HCT116 (cell line): ENCODE data around the gene IFIT3. TPM values are rescaled to one million over a fixed set of nuclear protein-coding genes. Genes with fewer than 3 reads are reported as not detected.

Source experiments
- ATAC-seq: fragments of 200-7000 bp; cut with Tn5 transposase; 2 replicates; pipeline ENCODE4 v1.9.1; 2020; ENCODE audit warnings: mild to moderate bottlenecking, moderate library complexity
- BruUV-seq: library from RNA; stranded (reverse); fragments of 400-500 nt; replicated peaks from 2 replicates; lab custom pipeline; 2021; lab: Mats Ljungman, UMichigan
- CTCF ChIA-PET: fragments of 300-600 bp; sonication (Branson Sonifier 250); formaldehyde crosslinking; loops from one replicate; lab custom pipeline; 2021; ENCODE audit warnings: antibody characterized with exemption; lab: Charles Lee
- POLR2A ChIA-PET: fragments of 300-600, 350-600 bp; sonication (Branson Sonifier 250); formaldehyde crosslinking; loops from one replicate; lab custom pipeline; 2021; ENCODE audit warnings: antibody characterized with exemption; lab: Charles Lee
- RAD21 ChIA-PET, 2 experiments: fragments of 300-600 bp; sonication (Branson Sonifier 250); formaldehyde crosslinking; loops; one replicate each; lab custom pipeline; 2023; ENCODE audit warnings: low total read pairs in 2 of 2; ENCODE audit not compliant: uncharacterized antibody in 2 of 2, unreplicated experiment in 2 of 2, low non-redundant PET in 1 of 2; lab: Charles Lee
- DNase-seq: peaks from one replicate; pipeline ENCODE4 v3.0.0-alpha.2; 2010; ENCODE audit warnings: low read depth, low spot score
- H2AFZ ChIP-seq: fragments of 200-600 bp; shearing (Covaris generic), sonication (generic); 2 replicates; pipeline ENCODE4 v1.6.1; 2017; ENCODE audit warnings: low read depth, mixed run types, mixed read lengths, antibody characterized with exemption, low read length; ENCODE audit not compliant: poor library complexity, severe bottlenecking
- H3K27ac ChIP-seq: 2 replicates; pipeline ENCODE4 v1.5.1; 2012; ENCODE audit warnings: low read depth, low read length
- H3K27me3 ChIP-seq: fragments of 200-600 bp; sonication (generic); 2 replicates; pipeline ENCODE4 v1.6.1; 2016; ENCODE audit warnings: mixed run types, low read length, mixed read lengths; ENCODE audit not compliant: insufficient read depth
- H3K36me3 ChIP-seq, 2 experiments: fragments of 200-500 bp in 1 of 2; fragments of 200-600 bp in 1 of 2; sonication (Bioruptor generic) in 1 of 2; sonication (generic) in 1 of 2; 2 replicates each; pipeline versions ENCODE4 v1.5.1 to v1.6.1; 2014 to 2016; ENCODE audit warnings: low read length in 2 of 2, inconsistent platforms in 1 of 2, mixed read lengths in 1 of 2, mixed run types in 1 of 2; ENCODE audit not compliant: insufficient read depth in 2 of 2, control insufficient read depth in 1 of 2
- H3K4me1 ChIP-seq, 2 experiments: fragments of 200-600 bp in 1 of 2; sonication (generic) in 1 of 2; 2 replicates each; pipeline versions ENCODE4 v1.5.1 to v1.6.1; 2012 to 2017; ENCODE audit warnings: low read length in 2 of 2, inconsistent platforms in 1 of 2, mild to moderate bottlenecking in 1 of 2, mixed read lengths in 1 of 2, mixed run types in 1 of 2, moderate library complexity in 1 of 2; ENCODE audit not compliant: insufficient read depth in 2 of 2, control insufficient read depth in 1 of 2
- H3K4me2 ChIP-seq: fragments of 200-600 bp; sonication (generic); 2 replicates; pipeline ENCODE4 v1.6.1; 2017; ENCODE audit warnings: mixed run types, low read length, mixed read lengths
- H3K4me3 ChIP-seq, 2 experiments: fragments of 200-600 bp in 1 of 2; sonication (generic) in 1 of 2; replicated peaks in 1 of 2; 2 replicates each; pipeline ENCODE4 v1.5.1; 2011 to 2016; ENCODE audit warnings: low read length in 2 of 2, control low read depth in 1 of 2, low read depth in 1 of 2, mild to moderate bottlenecking in 1 of 2, mixed read lengths in 1 of 2, mixed run types in 1 of 2
- H3K79me2 ChIP-seq: fragments of 200-600 bp; sonication (generic); 2 replicates; pipeline ENCODE4 v1.6.1; 2017; ENCODE audit warnings: mild to moderate bottlenecking, mixed run types, low read length, moderate library complexity, mixed read lengths; ENCODE audit not compliant: insufficient read depth
- H3K9ac ChIP-seq: fragments of 200-600 bp; sonication (generic); 2 replicates; pipeline ENCODE4 v1.6.1; 2016; ENCODE audit warnings: low read length, mixed read lengths
- H3K9me2 ChIP-seq: fragments of 200-600 bp; sonication (generic), shearing (Covaris generic); 2 replicates; pipeline ENCODE4 v1.6.1; 2017; ENCODE audit warnings: mixed run types, mild to moderate bottlenecking, moderate library complexity; ENCODE audit not compliant: insufficient read depth
- H3K9me3 ChIP-seq, 2 experiments: fragments of 200-500 bp in 1 of 2; fragments of 200-600 bp in 1 of 2; sonication (Bioruptor generic) in 1 of 2; sonication (generic) in 1 of 2; 2 replicates each; pipeline ENCODE4 v1.6.1; 2014 to 2017; ENCODE audit warnings: low read length in 2 of 2, mixed read lengths in 2 of 2, inconsistent platforms in 1 of 2, low read depth in 1 of 2, mild to moderate bottlenecking in 1 of 2, mixed run types in 1 of 2, moderate library complexity in 1 of 2; ENCODE audit not compliant: control insufficient read depth in 1 of 2, insufficient read depth in 1 of 2
- H4K20me1 ChIP-seq: fragments of 200-600 bp; sonication (generic), shearing (Covaris generic); 2 replicates; pipeline ENCODE4 v1.6.1; 2017; ENCODE audit warnings: mixed run types, mild to moderate bottlenecking, moderate library complexity; ENCODE audit not compliant: insufficient read depth
- CEBPB ChIP-seq: IDR thresholded peaks from 2 replicates; pipeline ENCODE4 v1.6.1; 2012; ENCODE audit warnings: low read depth
- EGR1 ChIP-seq: IDR thresholded peaks from 2 replicates; pipeline ENCODE4 v1.6.1; 2012; ENCODE audit warnings: low read depth
- ELF1 ChIP-seq: IDR thresholded peaks from 2 replicates; pipeline ENCODE4 v1.6.1; 2012; ENCODE audit warnings: low read depth, borderline replicate concordance
- EZH2 ChIP-seq: fragments of 200-600 bp; sonication (generic); IDR thresholded peaks from 2 replicates; pipeline ENCODE4 v1.6.1; 2017; ENCODE audit warnings: antibody characterized with exemption, mixed run types
- EZH2phosphoT487 ChIP-seq: fragments of 200-600 bp; IDR thresholded peaks from 2 replicates; pipeline ENCODE4 v1.6.1; 2018; ENCODE audit warnings: antibody characterized with exemption, borderline replicate concordance
- FOSL1 ChIP-seq: IDR thresholded peaks from 2 replicates; pipeline ENCODE4 v1.6.1; 2012; ENCODE audit warnings: low read depth
- JUND ChIP-seq: IDR thresholded peaks from 2 replicates; pipeline ENCODE4 v1.6.1; 2012
- POLR2A ChIP-seq: IDR thresholded peaks from 2 replicates; pipeline ENCODE4 v1.7.0; 2011; ENCODE audit warnings: borderline replicate concordance; ENCODE audit not compliant: insufficient read depth, insufficient read length; ENCODE audit errors: extremely low read depth
- RAD21 ChIP-seq: IDR thresholded peaks from 2 replicates; pipeline ENCODE4 v1.6.1; 2012; ENCODE audit warnings: low read depth, mild to moderate bottlenecking
- REST ChIP-seq: IDR thresholded peaks from 2 replicates; pipeline ENCODE4 v1.6.1; 2012; ENCODE audit warnings: low read depth
- SIN3A ChIP-seq: IDR thresholded peaks from 2 replicates; pipeline ENCODE4 v1.6.1; 2012; ENCODE audit warnings: low read depth
- SP1 ChIP-seq: IDR thresholded peaks from 2 replicates; pipeline ENCODE4 v1.6.1; 2012; ENCODE audit warnings: low read depth
- SRF ChIP-seq: IDR thresholded peaks from 2 replicates; pipeline ENCODE4 v1.6.1; 2012; ENCODE audit warnings: low read depth
- YY1 ChIP-seq: IDR thresholded peaks from 2 replicates; pipeline ENCODE4 v1.6.1; 2011; ENCODE audit warnings: low read length, low read depth, moderate library complexity, mild to moderate bottlenecking; ENCODE audit not compliant: insufficient replicate concordance; ENCODE audit errors: extremely low read depth
- ZFX ChIP-seq: fragments of 450-650 bp; IDR thresholded peaks from 2 replicates; pipeline ENCODE4 v1.6.1; 2017
- ZNF274 ChIP-seq: fragments of 200-500 bp; sonication (Bioruptor generic); IDR thresholded peaks from 2 replicates; pipeline ENCODE4 v1.6.1; 2014; ENCODE audit warnings: mild to moderate bottlenecking, low read depth, low read length, inconsistent platforms
- intact Hi-C: fragments of 100-400 bp; cut with micrococcal nuclease; formaldehyde crosslinking; loops from 2 replicates; pipeline ENCODE4 v1.10.0; 2022
- total RNA-seq: library from RNA; stranded (reverse); gene quantifications from one replicate; pipeline ENCODE4 v1.2.1, GENCODE V29; 2021; ENCODE audit not compliant: unreplicated experiment
- TF ChIP-seq, protein P1 (sequence below): IDR thresholded peaks from 2 replicates; pipeline ENCODE4 v1.6.1; 2012

The IFIT3 gene
- total RNA-seq, 1 experiment from 2014 or later, result 1.1 TPM

DNA sequence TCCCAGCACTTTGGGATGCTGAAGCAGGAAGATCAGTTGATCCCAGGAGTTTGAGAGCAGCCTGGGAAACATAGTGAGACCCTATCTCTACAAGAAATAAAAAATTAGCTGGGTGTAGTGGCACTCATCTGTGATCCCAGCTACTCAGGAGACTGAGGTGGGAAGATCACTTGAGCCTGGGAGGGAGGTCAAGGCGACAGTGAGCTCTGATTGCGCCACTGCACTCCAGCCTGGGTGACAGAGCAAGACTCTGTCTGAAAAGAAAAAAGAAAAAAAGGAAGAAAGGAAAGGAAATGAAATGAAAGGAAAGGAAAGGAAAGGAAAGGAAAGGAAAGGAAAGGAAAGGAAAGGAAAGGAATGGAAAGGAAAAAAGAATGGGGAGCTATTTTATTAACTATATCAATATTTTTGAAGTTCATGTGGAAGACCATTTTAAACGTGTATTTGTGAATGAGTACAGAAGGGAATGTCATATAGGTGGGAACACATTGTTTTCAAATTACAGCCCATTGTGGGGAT is 33.0 kb upstream of the IFIT3 start:
- Histone ChIP-seq H3K9me3 (no peaks in the 10 kb centered on the region), H4K20me1 (no peaks in the 10 kb centered on the region), H3K9me2 (no peaks in the 10 kb centered on the region), H3K4me3 (no peak overlapping the region), H2AFZ (no peak overlapping the region), H3K4me1 (no peaks in the 10 kb centered on the region), H3K36me3 (no peaks in the 10 kb centered on the region), H3K79me2 (no peaks in the 10 kb centered on the region), H3K4me2 (no peak overlapping the region), H3K27ac (no peak overlapping the region), H3K9ac (no peak overlapping the region), H3K27me3 (no peaks in the 10 kb centered on the region)
- ATAC-seq (no peak), DNase-seq (no peak)
- POLR2A ChIA-PET, result no interaction called here
- CTCF ChIA-PET, result no interaction called here
- no peak for TF ChIP-seq SP1
- no peak for TF ChIP-seq EGR1
- TF ChIP-seq POLR2A, result no peak
- TF ChIP-seq EZH2phosphoT487, result no peak
- TF ChIP-seq, protein P1, sequence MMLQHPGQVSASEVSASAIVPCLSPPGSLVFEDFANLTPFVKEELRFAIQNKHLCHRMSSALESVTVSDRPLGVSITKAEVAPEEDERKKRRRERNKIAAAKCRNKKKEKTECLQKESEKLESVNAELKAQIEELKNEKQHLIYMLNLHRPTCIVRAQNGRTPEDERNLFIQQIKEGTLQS, result no peak
- no peak for TF ChIP-seq YY1
- no peak for TF ChIP-seq ZFX
- no peak for TF ChIP-seq ELF1
- no peak for TF ChIP-seq ZNF274
- no peak for TF ChIP-seq RAD21
- no peak for TF ChIP-seq CEBPB
- TF ChIP-seq JUND, result no peak
- no peak for TF ChIP-seq SIN3A
- no peak for TF ChIP-seq SRF
- TF ChIP-seq EZH2, result no peak
- no peak for TF ChIP-seq FOSL1
- no peak for TF ChIP-seq REST
- RAD21 ChIA-PET, result no interaction called here
- intact Hi-C loops, result no loop called here
- no TSS peak for BruUV-seq
